ENCODE results near the gene PDXDC1. TPM values are rescaled to one million over a fixed set of nuclear protein-coding genes. Genes with fewer than 3 reads are reported as not detected.
"Not testable (repeated sequence)": the region's sequence is repeated elsewhere in the genome, so short reads cannot be mapped to it uniquely, and the experiment has no call there.

PDXDC1 gene
- total RNA-seq, 2 experiments from 2014 or later: 52.6 to 53.9 TPM

DNA sequence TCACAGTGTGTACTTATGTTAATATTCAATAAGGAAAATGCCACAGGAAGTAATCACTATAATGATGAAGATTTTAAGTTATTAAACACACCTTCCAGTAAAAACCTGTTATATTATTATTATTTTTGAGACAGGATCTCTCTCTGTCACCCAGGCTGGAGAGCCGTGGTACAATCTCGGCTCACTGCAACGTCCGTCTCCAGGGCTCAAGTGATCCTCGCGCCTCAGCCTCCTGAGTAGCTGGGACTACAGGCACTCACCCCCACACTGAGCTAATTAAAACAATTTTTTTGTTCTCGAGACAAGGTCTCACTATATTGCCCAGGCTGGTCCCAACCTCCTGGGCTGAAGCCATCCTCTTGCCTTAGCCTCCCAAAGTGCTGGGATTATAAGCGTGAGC is 3.5 kb downstream of the PDXDC1 start:
- H3K4me3 Mint-ChIP-seq; CTCF ChIA-PET; H3K36me3 Mint-ChIP-seq (ENCODE audit: low read depth); H3K27me3 Mint-ChIP-seq (ENCODE audit: low read depth); H3K27ac Mint-ChIP-seq; DNase-seq; H3K9me3 Mint-ChIP-seq: not testable (repeated sequence)
- H3K4me1 Mint-ChIP-seq (ENCODE audit: low read depth): peaks cover 30% of the 10 kb centered on the region
- intact Hi-C loops (cut with micrococcal nuclease): loop anchor here (5.0 kb wide), 1 partner anchor 34 kb away; no protein-coding TSS in a partner anchor

GRCh38 chr16:14978908-14979307 is 4.1 kb downstream of the PDXDC1 start:
- H3K27me3 Mint-ChIP-seq (ENCODE audit: low read depth); CTCF ChIA-PET; DNase-seq; H3K9me3 Mint-ChIP-seq; H3K36me3 Mint-ChIP-seq (ENCODE audit: low read depth); H3K27ac Mint-ChIP-seq; H3K4me3 Mint-ChIP-seq: not testable (repeated sequence)
- intact Hi-C loops (cut with micrococcal nuclease): loop anchor here (5.0 kb wide), 1 partner anchor 33 kb away; no protein-coding TSS in a partner anchor
- H3K4me1 Mint-ChIP-seq (ENCODE audit: low read depth): peaks cover 26% of the 10 kb centered on the region

- H3K9me3 Mint-ChIP-seq; CTCF ChIA-PET; intact Hi-C loops (cut with micrococcal nuclease); H3K27me3 Mint-ChIP-seq (ENCODE audit: low read depth); H3K27ac Mint-ChIP-seq; H3K4me3 Mint-ChIP-seq; H3K36me3 Mint-ChIP-seq (ENCODE audit: low read depth); DNase-seq: not testable (repeated sequence)
- H3K4me1 Mint-ChIP-seq (ENCODE audit: low read depth): peaks cover 20% of the 10 kb centered on the region
These were observed 6.4 kb downstream of the PDXDC1 start for GRCh38 chr16:14981234-14981633.

DNA sequence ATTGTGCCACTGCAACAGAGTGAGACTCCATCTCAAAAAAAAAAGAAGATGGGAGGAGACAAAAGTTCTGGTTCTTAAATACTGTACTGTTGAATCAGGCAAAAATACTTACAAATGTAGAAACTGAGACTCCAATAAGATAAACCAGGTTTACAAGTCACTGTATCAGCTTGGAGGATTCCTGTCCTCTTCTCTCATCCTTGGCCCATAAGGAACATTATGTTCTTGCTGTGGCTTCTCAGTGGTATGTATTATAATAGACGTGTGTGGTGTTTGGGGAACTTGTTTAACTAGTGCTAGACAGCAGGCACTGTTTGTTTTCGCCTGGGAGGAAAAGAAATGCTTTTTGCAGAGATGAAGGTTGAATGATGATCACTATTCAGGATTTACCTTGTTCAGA is 7.7 kb downstream of the PDXDC1 start:
- H3K36me3 Mint-ChIP-seq (ENCODE audit: low read depth); H3K27me3 Mint-ChIP-seq (ENCODE audit: low read depth); H3K4me3 Mint-ChIP-seq; DNase-seq; intact Hi-C loops (cut with micrococcal nuclease); H3K9me3 Mint-ChIP-seq; H3K27ac Mint-ChIP-seq; CTCF ChIA-PET: not testable (repeated sequence)
- H3K4me1 Mint-ChIP-seq (ENCODE audit: low read depth): peaks cover 12% of the 10 kb centered on the region

DNA sequence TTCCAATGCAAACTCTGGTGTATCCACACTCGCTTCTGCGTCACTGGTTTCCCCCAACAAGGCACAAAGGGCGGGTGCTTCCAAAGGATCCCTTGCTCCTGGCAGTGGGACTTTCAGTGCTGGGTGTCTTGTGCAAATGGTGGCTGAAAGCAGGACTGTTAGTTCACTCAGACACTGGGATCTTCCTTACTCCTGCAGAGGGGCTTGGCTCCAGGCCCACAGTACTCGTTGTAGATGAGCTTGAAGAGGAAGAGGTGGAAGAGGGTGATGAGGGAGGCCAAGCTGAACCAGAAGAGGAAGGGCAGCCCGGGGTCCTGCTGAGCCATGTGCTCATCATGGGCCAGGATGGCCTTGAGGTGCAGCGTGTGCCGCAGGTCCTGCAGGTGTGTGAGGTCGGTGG is 13.3 kb downstream of the PDXDC1 start:
- H3K36me3 Mint-ChIP-seq (ENCODE audit: low read depth): peaks cover 18% of the 10 kb centered on the region
- peaks cover 15% of the 10 kb centered on the region for H3K4me1 Mint-ChIP-seq (ENCODE audit: low read depth)
- H3K4me3 Mint-ChIP-seq; H3K9me3 Mint-ChIP-seq; H3K27ac Mint-ChIP-seq; CTCF ChIA-PET; H3K27me3 Mint-ChIP-seq (ENCODE audit: low read depth); intact Hi-C loops (cut with micrococcal nuclease); DNase-seq: not testable (repeated sequence)

- intact Hi-C loops (cut with micrococcal nuclease); H3K27ac Mint-ChIP-seq; DNase-seq; H3K4me3 Mint-ChIP-seq; H3K9me3 Mint-ChIP-seq; H3K27me3 Mint-ChIP-seq (ENCODE audit: low read depth); CTCF ChIA-PET: not testable (repeated sequence)
- peaks cover 22% of the 10 kb centered on the region for H3K36me3 Mint-ChIP-seq (ENCODE audit: low read depth)
- H3K4me1 Mint-ChIP-seq (ENCODE audit: low read depth): peaks cover 18% of the 10 kb centered on the region
These were observed 13.9 kb downstream of the PDXDC1 start for GRCh38 chr16:14988661-14989191.

DNA sequence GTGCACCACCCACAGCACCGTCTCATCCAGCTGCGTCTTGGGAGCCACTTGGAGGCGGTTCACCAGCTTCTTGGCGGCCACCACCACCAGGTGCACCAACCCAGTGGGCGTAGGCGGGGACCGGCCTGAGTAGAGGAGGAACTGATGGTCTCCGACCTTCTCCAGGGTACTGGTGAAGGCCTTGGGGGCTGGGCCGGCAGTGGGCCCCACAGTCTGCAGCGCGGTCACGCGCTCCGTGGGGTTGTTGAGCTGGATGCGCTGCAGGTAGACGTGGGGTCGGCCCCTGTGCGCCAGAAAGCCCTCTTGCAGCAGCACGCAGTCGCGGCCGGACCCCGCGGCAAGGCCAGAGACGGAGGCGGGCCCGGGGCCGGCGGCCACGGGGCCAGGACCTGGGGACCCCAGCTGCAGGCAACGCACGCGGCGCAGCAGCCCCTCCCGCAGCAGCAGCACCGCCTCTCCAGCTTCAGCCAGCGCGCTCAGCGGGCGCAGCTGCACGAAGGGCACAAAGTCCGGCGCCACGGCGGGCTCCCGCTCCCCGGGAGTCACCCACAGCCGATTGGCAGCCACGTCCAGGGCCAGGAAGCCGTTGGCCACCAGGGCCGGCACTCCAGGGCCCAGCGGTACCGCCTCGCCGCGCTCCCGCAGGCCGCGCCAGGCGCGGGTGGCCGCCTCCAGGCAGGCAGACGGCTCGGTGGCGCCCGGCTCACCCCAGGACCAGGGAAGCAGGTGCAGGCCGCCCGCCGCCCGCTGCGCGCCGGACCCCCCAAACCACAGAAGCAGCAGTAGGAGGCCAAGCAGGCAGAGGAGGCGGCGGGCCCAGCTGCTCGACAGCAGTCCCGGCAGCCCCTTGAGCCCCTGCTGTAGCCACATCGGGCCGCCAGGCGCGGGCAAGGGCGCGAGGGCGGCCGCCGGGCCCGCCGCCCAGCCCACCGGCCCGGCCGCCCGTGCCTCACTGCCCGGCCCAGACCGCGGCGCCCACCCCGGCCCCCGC is 14.8 kb downstream of the PDXDC1 start:
- H3K4me3 Mint-ChIP-seq; intact Hi-C loops (cut with micrococcal nuclease); CTCF ChIA-PET; DNase-seq; H3K27me3 Mint-ChIP-seq (ENCODE audit: low read depth); H3K27ac Mint-ChIP-seq; H3K9me3 Mint-ChIP-seq: not testable (repeated sequence)
- Mint-ChIP-seq H3K4me1 (ENCODE audit: low read depth) (peaks cover 21% of the 10 kb centered on the region), H3K36me3 (ENCODE audit: low read depth) (peaks cover 20% of the 10 kb centered on the region)

DNA sequence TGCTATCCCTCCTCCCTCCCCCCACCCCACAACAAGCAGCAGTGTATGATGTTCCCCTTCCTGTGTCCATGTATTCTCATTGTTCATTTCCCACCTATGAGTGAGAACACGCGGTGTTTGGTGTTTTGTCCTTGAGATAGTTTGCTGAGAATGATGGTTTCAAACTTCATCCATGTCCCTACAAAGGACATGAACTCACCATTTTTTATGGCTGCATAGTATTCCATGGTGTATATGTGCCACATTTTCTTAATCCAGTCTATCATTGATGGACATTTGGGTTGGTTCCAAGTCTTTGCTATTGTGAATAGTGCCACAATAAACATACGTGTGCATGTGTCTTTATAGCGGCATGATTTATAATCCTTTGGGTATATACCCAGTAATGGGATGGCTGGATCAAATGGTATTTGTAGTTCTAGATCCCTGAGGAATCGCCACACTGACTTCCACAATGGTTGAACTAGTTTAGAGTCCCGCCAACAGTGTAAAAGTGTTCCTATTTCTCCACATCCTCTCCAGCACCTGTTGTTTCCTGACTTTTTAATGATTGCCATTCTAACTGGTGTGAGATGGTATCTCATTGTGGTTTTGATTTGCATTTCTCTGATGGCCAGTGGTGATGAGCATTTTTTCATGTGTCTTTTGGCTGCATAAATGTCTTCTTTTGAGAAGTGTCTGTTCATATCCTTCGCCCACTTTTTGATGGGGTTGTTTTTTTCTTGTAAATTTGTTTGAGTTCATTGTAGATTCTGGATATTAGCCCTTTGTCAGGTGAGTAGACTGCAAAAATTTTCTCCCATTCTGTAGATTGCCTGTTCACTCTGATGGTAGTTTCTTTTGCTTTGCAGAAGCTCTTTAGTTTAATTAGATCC is 18.7 kb downstream of the PDXDC1 start:
- H3K27me3 Mint-ChIP-seq (ENCODE audit: low read depth); H3K4me3 Mint-ChIP-seq; intact Hi-C loops (cut with micrococcal nuclease); DNase-seq; H3K9me3 Mint-ChIP-seq; H3K27ac Mint-ChIP-seq; CTCF ChIA-PET: not testable (repeated sequence)
- peaks cover 16% of the 10 kb centered on the region for H3K4me1 Mint-ChIP-seq (ENCODE audit: low read depth)
- H3K36me3 Mint-ChIP-seq (ENCODE audit: low read depth): peaks cover 15% of the 10 kb centered on the region

DNA sequence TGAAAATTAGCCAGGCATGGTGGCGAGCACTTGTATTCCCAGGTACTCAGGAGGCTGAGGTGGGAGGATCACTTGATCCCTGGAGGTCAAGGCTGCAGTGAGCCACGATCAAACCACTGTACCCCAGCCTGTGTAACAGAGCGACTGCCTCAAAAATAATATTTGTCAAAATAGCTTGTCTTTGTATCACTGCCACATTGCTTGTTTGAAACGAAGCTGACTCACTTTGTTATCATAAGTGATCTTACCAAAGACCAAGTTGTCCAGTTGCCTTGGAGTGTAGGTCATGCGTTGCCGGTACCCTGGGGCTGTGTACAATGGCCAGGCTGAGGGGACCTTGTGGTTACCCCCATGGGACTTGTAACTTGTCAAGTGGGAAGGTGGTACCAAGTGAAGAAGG is 21.9 kb downstream of the PDXDC1 start:
- H3K36me3 Mint-ChIP-seq (ENCODE audit: low read depth): peaks cover 11% of the 10 kb centered on the region
- H3K27ac Mint-ChIP-seq; H3K4me1 Mint-ChIP-seq (ENCODE audit: low read depth); DNase-seq; intact Hi-C loops (cut with micrococcal nuclease); H3K4me3 Mint-ChIP-seq; CTCF ChIA-PET; H3K9me3 Mint-ChIP-seq; H3K27me3 Mint-ChIP-seq (ENCODE audit: low read depth): not testable (repeated sequence)

DNA sequence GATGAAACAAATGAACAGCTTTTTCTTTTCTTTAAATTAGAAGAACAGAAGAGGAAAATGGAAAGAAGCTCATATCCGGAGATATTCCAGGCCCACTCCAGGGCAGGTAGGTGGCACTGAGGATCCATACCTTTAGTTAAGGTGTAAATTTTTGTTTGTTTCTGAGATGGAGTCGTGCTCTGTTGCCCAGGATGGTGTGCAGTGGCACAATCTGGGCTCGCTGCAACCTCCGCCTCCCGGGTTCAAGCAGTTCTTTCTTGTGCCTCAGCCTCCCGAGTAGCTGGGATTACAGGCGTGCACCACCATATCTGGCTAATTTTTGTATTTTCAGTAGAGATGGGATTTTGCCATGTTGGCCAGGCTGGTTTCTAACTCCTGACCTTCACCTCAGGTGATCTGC is 23.5 kb downstream of the PDXDC1 start:
- DNase-seq; H3K4me3 Mint-ChIP-seq; intact Hi-C loops (cut with micrococcal nuclease); H3K27ac Mint-ChIP-seq; H3K27me3 Mint-ChIP-seq (ENCODE audit: low read depth); H3K4me1 Mint-ChIP-seq (ENCODE audit: low read depth); CTCF ChIA-PET; H3K36me3 Mint-ChIP-seq (ENCODE audit: low read depth); H3K9me3 Mint-ChIP-seq: not testable (repeated sequence)

GRCh38 chr16:14999845-15000244 is 25.0 kb downstream of the PDXDC1 start:
- H3K36me3 Mint-ChIP-seq (ENCODE audit: low read depth); H3K4me1 Mint-ChIP-seq (ENCODE audit: low read depth); H3K4me3 Mint-ChIP-seq; intact Hi-C loops (cut with micrococcal nuclease); H3K9me3 Mint-ChIP-seq; H3K27me3 Mint-ChIP-seq (ENCODE audit: low read depth); H3K27ac Mint-ChIP-seq; CTCF ChIA-PET; DNase-seq: not testable (repeated sequence)

GRCh38 chr16:15002448-15002847 is 27.6 kb downstream of the PDXDC1 start:
- intact Hi-C loops (cut with micrococcal nuclease); H3K4me1 Mint-ChIP-seq (ENCODE audit: low read depth): not testable (repeated sequence)

More at GRCh38 chr16:15002448-15002847, 27.6 kb downstream of the PDXDC1 start:
- H3K9me3 Mint-ChIP-seq; DNase-seq; CTCF ChIA-PET; H3K27ac Mint-ChIP-seq; H3K27me3 Mint-ChIP-seq (ENCODE audit: low read depth); H3K4me3 Mint-ChIP-seq: not testable (repeated sequence)
- peaks cover 11% of the 10 kb centered on the region for H3K36me3 Mint-ChIP-seq (ENCODE audit: low read depth)

Measured in activated naive CD4-positive, alpha-beta T cell treated with anti-CD3 and anti-CD28 coated beads for 36 hours (primary cell).